Activated naive CD4-positive, alpha-beta T cell treated with anti-CD3 and anti-CD28 coated beads, Interleukin-2, amount 10 ng/mL, durations not matched to agents 7 days and 5 days (primary cell): Measurements from ENCODE around the gene ADAMTS19.
"Not testable (repeated sequence)": the region's sequence is repeated elsewhere in the genome, so short reads cannot be mapped to it uniquely, and the experiment has no call there.

ENCODE experiments used
- CTCF ChIA-PET: fragments of 350-600 bp; sonication (Branson Sonifier 250); formaldehyde crosslinking; loops from one replicate; lab custom pipeline; 2021; ENCODE audit warnings: antibody characterized with exemption; lab: Charles Lee
- DNase-seq: peaks from one replicate; pipeline ENCODE4 v3.0.0-alpha.2; 2020
- H3K27ac Mint-ChIP-seq: one replicate; pipeline ENCODE4 v1.8.0; 2021; ENCODE audit warnings: mild to moderate bottlenecking, moderate library complexity, mixed read lengths
- H3K27me3 Mint-ChIP-seq: one replicate; pipeline ENCODE4 v1.8.0; 2021; ENCODE audit warnings: mild to moderate bottlenecking, mixed read lengths
- H3K36me3 Mint-ChIP-seq: one replicate; pipeline ENCODE4 v1.8.0; 2021; ENCODE audit warnings: mixed read lengths
- H3K4me1 Mint-ChIP-seq: one replicate; pipeline ENCODE4 v1.8.0; 2021; ENCODE audit warnings: mixed read lengths
- H3K4me3 Mint-ChIP-seq: one replicate; pipeline ENCODE4 v1.8.0; 2021; ENCODE audit warnings: mild to moderate bottlenecking, moderate library complexity, mixed read lengths
- H3K9me3 Mint-ChIP-seq: one replicate; pipeline ENCODE4 v1.8.0; 2021; ENCODE audit warnings: mixed read lengths

Gene ADAMTS19

GRCh38 chr5:129572060-129572459 lies 112.0 kb downstream of the ADAMTS19 start:
- Mint-ChIP-seq H3K27me3 (no peaks in the 10 kb centered on the region), H3K27ac (no peak overlapping the region), H3K9me3 (no peaks in the 10 kb centered on the region), H3K4me1 (no peaks in the 10 kb centered on the region), H3K4me3 (no peak overlapping the region), H3K36me3 (no peaks in the 10 kb centered on the region)
- CTCF ChIA-PET, result no interaction called here
- DNase-seq, result no peak

GRCh38 chr5:129584496-129584895 lies 124.4 kb downstream of the ADAMTS19 start:
- H3K27me3 Mint-ChIP-seq, H3K4me1 Mint-ChIP-seq, DNase-seq, H3K36me3 Mint-ChIP-seq, CTCF ChIA-PET, H3K4me3 Mint-ChIP-seq, H3K27ac Mint-ChIP-seq: not testable (repeated sequence)
- peaks cover 13% of the 10 kb centered on the region for H3K9me3 Mint-ChIP-seq

- no peaks in the 10 kb centered on the region for H3K9me3 Mint-ChIP-seq
- H3K27me3 Mint-ChIP-seq, result no peaks in the 10 kb centered on the region
- H3K36me3 Mint-ChIP-seq, result no peaks in the 10 kb centered on the region
- H3K4me3 Mint-ChIP-seq, result no peak overlapping the region
- no peaks in the 10 kb centered on the region for H3K4me1 Mint-ChIP-seq
- no peak for DNase-seq
- no peak overlapping the region for H3K27ac Mint-ChIP-seq
- CTCF ChIA-PET, result no interaction called here
Observed at GRCh38 chr5:129591508-129592160, 131.5 kb downstream of the ADAMTS19 start.

GRCh38 chr5:129593525-129593924 lies 133.4 kb downstream of the ADAMTS19 start:
- H3K9me3 Mint-ChIP-seq, result no peaks in the 10 kb centered on the region
- H3K4me3 Mint-ChIP-seq, result no peak overlapping the region
- CTCF ChIA-PET, result no interaction called here
- no peaks in the 10 kb centered on the region for H3K27me3 Mint-ChIP-seq
- no peaks in the 10 kb centered on the region for H3K4me1 Mint-ChIP-seq
- no peak overlapping the region for H3K27ac Mint-ChIP-seq
- no peak for DNase-seq
- H3K36me3 Mint-ChIP-seq, result no peaks in the 10 kb centered on the region

GRCh38 chr5:129601576-129601975 lies 141.5 kb downstream of the ADAMTS19 start:
- CTCF ChIA-PET, result no interaction called here
- Mint-ChIP-seq H3K4me3 (no peak overlapping the region), H3K27ac (no peak overlapping the region), H3K27me3 (no peaks in the 10 kb centered on the region), H3K9me3 (no peaks in the 10 kb centered on the region), H3K4me1 (no peaks in the 10 kb centered on the region), H3K36me3 (no peaks in the 10 kb centered on the region)
- no peak for DNase-seq

GRCh38 chr5:129608350-129608749 lies 148.3 kb downstream of the ADAMTS19 start:
- Mint-ChIP-seq H3K27ac (no peak overlapping the region), H3K9me3 (peaks cover 3% of the 10 kb centered on the region), H3K4me1 (no peaks in the 10 kb centered on the region), H3K4me3 (no peak overlapping the region), H3K27me3 (no peaks in the 10 kb centered on the region), H3K36me3 (no peaks in the 10 kb centered on the region)
- no peak for DNase-seq
- CTCF ChIA-PET, result no interaction called here

- Mint-ChIP-seq H3K4me3 (no peak overlapping the region), H3K27ac (no peak overlapping the region), H3K4me1 (no peaks in the 10 kb centered on the region), H3K36me3 (no peaks in the 10 kb centered on the region), H3K27me3 (no peaks in the 10 kb centered on the region), H3K9me3 (peaks cover 3% of the 10 kb centered on the region)
- CTCF ChIA-PET, result no interaction called here
- DNase-seq, result no peak
Observed at GRCh38 chr5:129609710-129610109, 149.6 kb downstream of the ADAMTS19 start.

- Mint-ChIP-seq H3K27me3 (no peaks in the 10 kb centered on the region), H3K27ac (no peak overlapping the region), H3K4me3 (no peak overlapping the region), H3K9me3 (no peaks in the 10 kb centered on the region), H3K36me3 (no peaks in the 10 kb centered on the region), H3K4me1 (no peaks in the 10 kb centered on the region)
- no peak for DNase-seq
- CTCF ChIA-PET, result no interaction called here
Observed at GRCh38 chr5:129616517-129616916, 156.4 kb downstream of the ADAMTS19 start.

- Mint-ChIP-seq H3K27ac (no peak overlapping the region), H3K36me3 (no peaks in the 10 kb centered on the region), H3K9me3 (no peaks in the 10 kb centered on the region), H3K4me1 (no peaks in the 10 kb centered on the region), H3K27me3 (no peaks in the 10 kb centered on the region), H3K4me3 (no peak overlapping the region)
- CTCF ChIA-PET, result no interaction called here
- DNase-seq, result no peak
Observed at GRCh38 chr5:129617206-129617605, 157.1 kb downstream of the ADAMTS19 start.

- no peak overlapping the region for H3K4me3 Mint-ChIP-seq
- no peak for DNase-seq
- H3K27ac Mint-ChIP-seq, result no peak overlapping the region
- H3K9me3 Mint-ChIP-seq, result no peaks in the 10 kb centered on the region
- H3K36me3 Mint-ChIP-seq, result no peaks in the 10 kb centered on the region
- no peaks in the 10 kb centered on the region for H3K27me3 Mint-ChIP-seq
- CTCF ChIA-PET, result no interaction called here
- H3K4me1 Mint-ChIP-seq, result no peaks in the 10 kb centered on the region
Observed at GRCh38 chr5:129619782-129620181, 159.7 kb downstream of the ADAMTS19 start.

- Mint-ChIP-seq H3K4me3 (no peak overlapping the region), H3K27ac (no peak overlapping the region), H3K9me3 (peaks cover 2% of the 10 kb centered on the region), H3K4me1 (no peaks in the 10 kb centered on the region), H3K36me3 (no peaks in the 10 kb centered on the region), H3K27me3 (no peaks in the 10 kb centered on the region)
- no peak for DNase-seq
- CTCF ChIA-PET, result no interaction called here
Observed at GRCh38 chr5:129622531-129622930, 162.4 kb downstream of the ADAMTS19 start.

- Mint-ChIP-seq H3K4me1 (no peaks in the 10 kb centered on the region), H3K27me3 (no peaks in the 10 kb centered on the region), H3K27ac (no peak overlapping the region), H3K36me3 (no peaks in the 10 kb centered on the region), H3K9me3 (peaks cover 2% of the 10 kb centered on the region), H3K4me3 (no peak overlapping the region)
- no peak for DNase-seq
- CTCF ChIA-PET, result no interaction called here
Observed at GRCh38 chr5:129629575-129629974, 169.5 kb downstream of the ADAMTS19 start.

- Mint-ChIP-seq H3K4me1 (no peaks in the 10 kb centered on the region), H3K36me3 (no peaks in the 10 kb centered on the region), H3K27ac (no peak overlapping the region), H3K9me3 (peaks cover 2% of the 10 kb centered on the region), H3K27me3 (no peaks in the 10 kb centered on the region), H3K4me3 (no peak overlapping the region)
- CTCF ChIA-PET, result no interaction called here
- DNase-seq, result no peak
Observed at GRCh38 chr5:129630101-129630500, 170.0 kb downstream of the ADAMTS19 start.

- no peak for DNase-seq
- no peak overlapping the region for H3K27ac Mint-ChIP-seq
- H3K27me3 Mint-ChIP-seq, result no peaks in the 10 kb centered on the region
- H3K36me3 Mint-ChIP-seq, result no peaks in the 10 kb centered on the region
- CTCF ChIA-PET, result no interaction called here
- H3K9me3 Mint-ChIP-seq, result peaks cover 1% of the 10 kb centered on the region
- no peak overlapping the region for H3K4me3 Mint-ChIP-seq
- H3K4me1 Mint-ChIP-seq, result no peaks in the 10 kb centered on the region
Observed at GRCh38 chr5:129631961-129632360, 171.9 kb downstream of the ADAMTS19 start.

GRCh38 chr5:129637501-129637900 lies 177.4 kb downstream of the ADAMTS19 start:
- H3K27ac Mint-ChIP-seq, H3K4me3 Mint-ChIP-seq, H3K36me3 Mint-ChIP-seq, H3K27me3 Mint-ChIP-seq, H3K4me1 Mint-ChIP-seq, DNase-seq, H3K9me3 Mint-ChIP-seq, CTCF ChIA-PET: not testable (repeated sequence)

- no peak overlapping the region for H3K4me3 Mint-ChIP-seq
- H3K27me3 Mint-ChIP-seq, result no peaks in the 10 kb centered on the region
- DNase-seq, result no peak
- peaks cover 1% of the 10 kb centered on the region for H3K9me3 Mint-ChIP-seq
- H3K27ac Mint-ChIP-seq, result no peak overlapping the region
- no peaks in the 10 kb centered on the region for H3K36me3 Mint-ChIP-seq
- H3K4me1 Mint-ChIP-seq, result no peaks in the 10 kb centered on the region
- CTCF ChIA-PET, result no interaction called here
Observed at GRCh38 chr5:129639331-129639730, 179.2 kb downstream of the ADAMTS19 start.
